ENCODE results near the gene ZNF616. TPM values are rescaled to one million over a fixed set of nuclear protein-coding genes. Genes with fewer than 3 reads are reported as not detected.

The ZNF616 gene
- total RNA-seq, 1 experiment from 2014 or later: 9.7 TPM

DNA sequence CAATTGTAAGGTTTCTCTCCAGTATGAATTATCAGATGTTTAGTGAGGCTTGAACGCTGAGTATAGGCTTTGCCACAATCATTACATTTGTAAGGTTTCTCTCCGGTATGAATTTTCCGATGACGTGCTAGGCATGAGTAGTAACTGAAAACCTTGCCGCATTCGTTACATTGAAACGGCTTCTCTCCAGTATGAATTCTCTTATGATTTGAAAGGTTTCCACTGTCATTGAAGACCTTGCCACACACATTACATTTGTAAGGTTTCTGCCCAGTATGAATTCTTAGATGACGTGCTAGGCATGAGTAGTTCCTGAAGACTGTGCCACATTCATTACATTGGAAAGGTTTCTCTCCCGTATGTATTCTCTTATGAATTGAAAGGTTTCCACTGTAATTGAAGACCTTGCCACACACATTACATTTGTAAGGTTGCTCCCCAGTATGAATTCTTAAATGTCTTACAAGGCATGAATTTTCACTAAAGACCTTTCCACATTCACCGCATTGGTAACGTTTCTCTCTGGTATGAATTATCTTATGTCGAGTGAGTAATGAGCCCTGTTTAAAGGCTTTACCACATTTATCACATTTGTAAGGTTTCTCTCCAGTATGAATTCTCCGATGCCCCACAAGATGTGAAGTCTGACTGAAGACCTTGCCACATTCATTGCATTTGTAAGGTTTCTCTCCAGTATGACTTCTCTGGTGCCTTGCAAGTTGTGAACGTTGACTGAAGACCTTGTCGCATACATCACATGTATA lies 16.0 kb upstream of the ZNF616 start:
- Histone ChIP-seq H3K4me2 (ENCODE audit: low read length) (no peak overlapping the region), H3K4me3 (replicated peaks in 1 of 2; ENCODE audit: low read depth in 1 of 2, low read length in 2 of 2) (no peak overlapping the region), H3K4me1 (ENCODE audit: control insufficient read depth in 1 of 2, insufficient read depth in 2 of 2, low read length in 2 of 2) (no peaks in the 10 kb centered on the region), H3K27ac (ENCODE audit: low read depth, low read length) (no peak overlapping the region), H3K27me3 (ENCODE audit: insufficient read depth, low read length) (no peaks in the 10 kb centered on the region), H3K9me3 (ENCODE audit: control insufficient read depth in 1 of 2, insufficient read depth in 1 of 2, low read depth in 1 of 2, low read length in 2 of 2) (peaks cover 12 to 37% of the 10 kb centered on the region in 2 experiments; a peak in 2 of 4 replicates), H2AFZ (ENCODE audit: low read depth, low read length, poor library complexity, severe bottlenecking) (no peak overlapping the region), H3K36me3 (ENCODE audit: control insufficient read depth in 1 of 2, insufficient read depth in 2 of 2, low read length in 2 of 2) (no peaks in the 10 kb centered on the region), H3K9ac (ENCODE audit: low read length) (no peak overlapping the region), H4K20me1 (ENCODE audit: insufficient read depth) (no peaks in the 10 kb centered on the region), H3K79me2 (ENCODE audit: insufficient read depth, low read length) (no peaks in the 10 kb centered on the region), H3K9me2 (ENCODE audit: insufficient read depth) (no peaks in the 10 kb centered on the region)
- POLR2A ChIA-PET: no interaction called here
- BruUV-seq (replicated peaks): no TSS peak
- TF ChIP-seq POLR2AphosphoS5 (IDR thresholded peaks at IDR 0.05; ENCODE audit: low read depth, low read length) (no peak), TCF7L2 (IDR thresholded peaks at IDR 0.05; ENCODE audit: borderline replicate concordance, extremely low read depth, insufficient read depth, insufficient read length) (no peak), YY1 (IDR thresholded peaks at IDR 0.05; ENCODE audit: extremely low read depth, insufficient replicate concordance, low read depth, low read length) (no peak), CEBPB (IDR thresholded peaks at IDR 0.05; ENCODE audit: low read depth) (no peak), SIN3A (IDR thresholded peaks at IDR 0.05; ENCODE audit: low read depth) (no peak), ZNF274 (IDR thresholded peaks at IDR 0.05; ENCODE audit: low read depth, low read length) (peak; percentile 81), CTCF (IDR thresholded peaks at IDR 0.05 in 2 of 3, conservative IDR thresholded peaks at IDR 0.05 in 1 of 3; ENCODE audit: borderline replicate concordance in 1 of 3, insufficient read depth in 1 of 3, low read depth in 2 of 3, low read length in 2 of 3) (no peak)
- DNase-seq (ENCODE audit: low read depth, low spot score) (no peak), ATAC-seq (no peak)
- CTCF ChIA-PET: no interaction called here
- intact Hi-C loops (cut with micrococcal nuclease): no loop called here
- RAD21 ChIA-PET (ENCODE audit: low non-redundant PET in 1 of 2, low total read pairs in 2 of 2, uncharacterized antibody in 2 of 2, unreplicated experiment in 2 of 2): no interaction called here

All from HCT116 (cell line).